ENCODE data around the gene PPL.

- TF ChIP-seq CTCF (conservative IDR thresholded peaks at IDR 0.05; ENCODE audit: low read depth, low read length) (no peak), EZH2 (IDR thresholded peaks at IDR 0.05; ENCODE audit: borderline replicate concordance, low read depth, low read length, poor library complexity, severe bottlenecking) (no peak)
Observed at GRCh38 chr16:4913130-4913773, 23.7 kb downstream of the PPL start.
